HG03060 (cell line): ENCODE results near the gene RUNDC3A.
"Not testable (repeated sequence)": the region's sequence is repeated elsewhere in the genome, so short reads cannot be mapped to it uniquely, and the experiment has no call there.

Source experiments
- ATAC-seq: cut with Tn5 transposase; IDR thresholded peaks from one replicate; pipeline ENCODE4 v1.9.1; 2021; ENCODE audit warnings: low read depth, moderate number of reproducible peaks; ENCODE audit not compliant: unreplicated experiment

The RUNDC3A gene

GRCh38 chr17:44338702-44339101 is 30.3 kb downstream of the RUNDC3A start:
- ATAC-seq: no peak

- not testable (repeated sequence) for ATAC-seq
Observed at GRCh38 chr17:44340553-44340952, 32.2 kb downstream of the RUNDC3A start.

GRCh38 chr17:44343510-44344209 is 35.3 kb downstream of the RUNDC3A start:
- no peak for ATAC-seq

GRCh38 chr17:44344939-44345453 is 36.6 kb downstream of the RUNDC3A start, which contains the start of gene GRN:
Gene GRN, plus strand, starts transcription at chr17:44345302. Its CDS starts 3,863 bp downstream, at chr17:44349165.
- no peak for ATAC-seq

- ATAC-seq: no peak
Observed at GRCh38 chr17:44345454-44346026, 37.1 kb downstream of the RUNDC3A start.

- ATAC-seq: no peak
Observed at GRCh38 chr17:44346064-44346844, 37.9 kb downstream of the RUNDC3A start.

- peak; percentile 0 for ATAC-seq
Observed at GRCh38 chr17:44347206-44348055, 39.0 kb downstream of the RUNDC3A start.

- peak; percentile 39 for ATAC-seq
Observed at GRCh38 chr17:44348234-44348987, 40.0 kb downstream of the RUNDC3A start.

GRCh38 chr17:44348988-44349364 is 40.6 kb downstream of the RUNDC3A start:
- no peak for ATAC-seq

GRCh38 chr17:44349553-44350070 is 41.2 kb downstream of the RUNDC3A start:
- no peak for ATAC-seq

GRCh38 chr17:44350733-44351226 is 42.4 kb downstream of the RUNDC3A start:
- no peak for ATAC-seq

- no peak for ATAC-seq
Observed at GRCh38 chr17:44351464-44351863, 43.1 kb downstream of the RUNDC3A start.

- no peak for ATAC-seq
Observed at GRCh38 chr17:44351961-44352827, 43.8 kb downstream of the RUNDC3A start.

- no peak for ATAC-seq
Observed at GRCh38 chr17:44352828-44353671, 44.6 kb downstream of the RUNDC3A start.

GRCh38 chr17:44353672-44354331 is 45.4 kb downstream of the RUNDC3A start:
- ATAC-seq: no peak

GRCh38 chr17:44354582-44355561 is 46.5 kb downstream of the RUNDC3A start:
- ATAC-seq: no peak
